WTC11 (cell line): ENCODE data around the gene ZFPL1. TPM values are rescaled to one million over a fixed set of nuclear protein-coding genes. Genes with fewer than 3 reads are reported as not detected.

Source experiments
- ATAC-seq: fragments of 200-7000 bp; cut with Tn5 transposase; 2 replicates; pipeline ENCODE4 v1.10.0; 2021; ENCODE audit warnings: mild to moderate bottlenecking, moderate library complexity
- CTCF ChIA-PET: fragments of 300-600 bp; sonication (Branson Sonifier 250); formaldehyde crosslinking; loops from one replicate; lab custom pipeline; 2021; ENCODE audit warnings: antibody characterized with exemption; lab: Charles Lee
- POLR2A ChIA-PET: fragments of 350-600 bp; sonication (Branson Sonifier 250); formaldehyde crosslinking; loops from one replicate; lab custom pipeline; 2021; ENCODE audit warnings: antibody characterized with exemption; lab: Charles Lee
- DNase-seq: peaks from one replicate; pipeline ENCODE4 v3.0.0; 2021; ENCODE audit warnings: low spot score
- H3K27ac Mint-ChIP-seq: 2 replicates; pipeline ENCODE4 v1.8.0; 2021; ENCODE audit warnings: mixed read lengths
- H3K27me3 Mint-ChIP-seq: 2 replicates; pipeline ENCODE4 v1.8.0; 2021; ENCODE audit warnings: low read depth, mild to moderate bottlenecking, moderate library complexity, mixed read lengths
- H3K36me3 Mint-ChIP-seq: 2 replicates; pipeline ENCODE4 v1.8.0; 2021; ENCODE audit warnings: mixed read lengths
- H3K4me1 Mint-ChIP-seq: 2 replicates; pipeline ENCODE4 v1.8.0; 2022; ENCODE audit warnings: mixed read lengths
- H3K4me3 Mint-ChIP-seq: 2 replicates; pipeline ENCODE4 v1.8.0; 2021; ENCODE audit warnings: mild to moderate bottlenecking, moderate library complexity, mixed read lengths
- H3K9me3 Mint-ChIP-seq: 2 replicates; pipeline ENCODE4 v1.8.0; 2021; ENCODE audit warnings: mixed read lengths
- ATF1 ChIP-seq: sonication (generic); formaldehyde crosslinking; IDR thresholded peaks from 2 replicates; pipeline ENCODE4 v1.8.1; 2023; ENCODE audit warnings: mild to moderate bottlenecking, moderate library complexity, missing genetic modification reagents
- ATF3 ChIP-seq: sonication (generic); formaldehyde crosslinking; conservative IDR thresholded peaks from 2 replicates; pipeline ENCODE4 v1.8.1; 2022; ENCODE audit warnings: mild to moderate bottlenecking, missing genetic modification reagents
- E2F1 ChIP-seq: sonication (generic); formaldehyde crosslinking; IDR thresholded peaks from 2 replicates; pipeline ENCODE4 v1.8.0; 2022; ENCODE audit warnings: mild to moderate bottlenecking, missing genetic modification reagents
- EMX1 ChIP-seq: fragments of 250-450 bp; sonication (Bioruptor Pico); IDR thresholded peaks from 2 replicates; pipeline ENCODE4 v1.8.0; 2021; ENCODE audit warnings: mild to moderate bottlenecking
- ETV6 ChIP-seq: sonication (generic); formaldehyde crosslinking; IDR thresholded peaks from 2 replicates; pipeline ENCODE4 v1.8.1; 2022; ENCODE audit warnings: mild to moderate bottlenecking, missing genetic modification reagents
- FOXK1 ChIP-seq: sonication (generic); formaldehyde crosslinking; IDR thresholded peaks from 2 replicates; pipeline ENCODE4 v1.8.0; 2022; ENCODE audit warnings: mild to moderate bottlenecking, moderate library complexity, missing genetic modification reagents
- MYBL2 ChIP-seq: sonication (generic); formaldehyde crosslinking; IDR thresholded peaks from 2 replicates; pipeline ENCODE4 v1.8.1; 2023; ENCODE audit warnings: mild to moderate bottlenecking, moderate library complexity, missing genetic modification reagents
- NR2C2 ChIP-seq: sonication (generic); formaldehyde crosslinking; IDR thresholded peaks from 2 replicates; pipeline ENCODE4 v1.8.0; 2022; ENCODE audit warnings: mild to moderate bottlenecking, missing genetic modification reagents
- SOX15 ChIP-seq: fragments of 250-450 bp; sonication (Bioruptor Pico); IDR thresholded peaks from 2 replicates; pipeline ENCODE4 v1.9.0; 2021; ENCODE audit warnings: mild to moderate bottlenecking
- SP1 ChIP-seq: sonication (generic); formaldehyde crosslinking; conservative IDR thresholded peaks from 2 replicates; pipeline ENCODE4 v1.8.1; 2022; ENCODE audit warnings: missing genetic modification reagents
- ZNF263 ChIP-seq: sonication (generic); formaldehyde crosslinking; IDR thresholded peaks from 2 replicates; pipeline ENCODE4 v1.8.1; 2022; ENCODE audit warnings: low read depth, mild to moderate bottlenecking, moderate library complexity, missing genetic modification reagents
- ZNF396 ChIP-seq: fragments of 250-450 bp; sonication (Bioruptor Pico); IDR thresholded peaks from 2 replicates; pipeline ENCODE4 v1.8.0; 2021; ENCODE audit warnings: mild to moderate bottlenecking, moderate library complexity, borderline replicate concordance
- ZNF671 ChIP-seq: fragments of 250-450 bp; sonication (Bioruptor Pico); IDR thresholded peaks from 2 replicates; pipeline ENCODE4 v1.8.0; 2021; ENCODE audit warnings: mild to moderate bottlenecking
- total RNA-seq: library from RNA; stranded (reverse); gene quantifications from 3 replicates; pipeline ENCODE4 v1.2.3, GENCODE V29; 2021
- TF ChIP-seq, protein P1 (sequence below): sonication (generic); formaldehyde crosslinking; IDR thresholded peaks from 2 replicates; pipeline ENCODE4 v1.8.0; 2023; ENCODE audit warnings: mild to moderate bottlenecking, missing genetic modification reagents
- TF ChIP-seq, protein P2 (sequence below): sonication (generic); formaldehyde crosslinking; IDR thresholded peaks from 2 replicates; pipeline ENCODE4 v1.8.1; 2023; ENCODE audit warnings: mild to moderate bottlenecking, missing genetic modification reagents
- TF ChIP-seq, protein P3 (sequence below): sonication (generic); formaldehyde crosslinking; IDR thresholded peaks from 2 replicates; pipeline ENCODE4 v1.8.1; 2023; ENCODE audit warnings: mild to moderate bottlenecking, missing genetic modification reagents
- TF ChIP-seq, protein P4 (sequence below): sonication (generic); formaldehyde crosslinking; IDR thresholded peaks from 2 replicates; pipeline ENCODE4 v1.8.1; 2023; ENCODE audit warnings: mild to moderate bottlenecking, missing genetic modification reagents, moderate library complexity
- TF ChIP-seq, protein P5 (sequence below): sonication (generic); formaldehyde crosslinking; IDR thresholded peaks from 2 replicates; pipeline ENCODE4 v1.8.1; 2022; ENCODE audit warnings: low read depth, mild to moderate bottlenecking, moderate library complexity, missing genetic modification reagents, borderline replicate concordance
- TF ChIP-seq, protein P6 (sequence below): fragments of 250-450 bp; sonication (Bioruptor Pico); IDR thresholded peaks from 2 replicates; pipeline ENCODE4 v1.9.0; 2021; ENCODE audit warnings: mild to moderate bottlenecking
- TF ChIP-seq, protein P7 (sequence below): sonication (generic); formaldehyde crosslinking; IDR thresholded peaks from 2 replicates; pipeline ENCODE4 v1.8.1; 2022; ENCODE audit warnings: mild to moderate bottlenecking, missing genetic modification reagents, moderate library complexity, borderline replicate concordance

ZFPL1 gene
- total RNA-seq, 1 experiment from 2014 or later, result 33.8 TPM

- Mint-ChIP-seq H3K4me1 (peaks cover 7% of the 10 kb centered on the region), H3K4me3 (no peak overlapping the region), H3K9me3 (no peaks in the 10 kb centered on the region), H3K27me3 (no peaks in the 10 kb centered on the region), H3K27ac (no peak overlapping the region), H3K36me3 (peaks cover 3% of the 10 kb centered on the region; the same call in 1 of the 2 replicates)
- POLR2A ChIA-PET, result no interaction called here
- CTCF ChIA-PET, result interaction anchor here (1.5 kb wide), 1 partner anchor 10 kb away, joined by 5 read pairs; the partner anchor contains the start of gene ZNHIT2
- TF ChIP-seq E2F1 (CRISPR knock-in tag) (no peak), ATF3 (CRISPR knock-in tag) (no peak), MYBL2 (no peak), ZNF671 (CRISPR knock-in tag) (no peak), SOX15 (no peak), ETV6 (CRISPR knock-in tag) (no peak), SP1 (CRISPR knock-in tag) (no peak), FOXK1 (no peak), EMX1 (CRISPR knock-in tag) (no peak), ATF1 (CRISPR knock-in tag) (no peak), ZNF396 (CRISPR knock-in tag) (no peak), ZNF263 (CRISPR knock-in tag) (no peak), NR2C2 (CRISPR knock-in tag) (no peak)
- TF ChIP-seq, protein P1, sequence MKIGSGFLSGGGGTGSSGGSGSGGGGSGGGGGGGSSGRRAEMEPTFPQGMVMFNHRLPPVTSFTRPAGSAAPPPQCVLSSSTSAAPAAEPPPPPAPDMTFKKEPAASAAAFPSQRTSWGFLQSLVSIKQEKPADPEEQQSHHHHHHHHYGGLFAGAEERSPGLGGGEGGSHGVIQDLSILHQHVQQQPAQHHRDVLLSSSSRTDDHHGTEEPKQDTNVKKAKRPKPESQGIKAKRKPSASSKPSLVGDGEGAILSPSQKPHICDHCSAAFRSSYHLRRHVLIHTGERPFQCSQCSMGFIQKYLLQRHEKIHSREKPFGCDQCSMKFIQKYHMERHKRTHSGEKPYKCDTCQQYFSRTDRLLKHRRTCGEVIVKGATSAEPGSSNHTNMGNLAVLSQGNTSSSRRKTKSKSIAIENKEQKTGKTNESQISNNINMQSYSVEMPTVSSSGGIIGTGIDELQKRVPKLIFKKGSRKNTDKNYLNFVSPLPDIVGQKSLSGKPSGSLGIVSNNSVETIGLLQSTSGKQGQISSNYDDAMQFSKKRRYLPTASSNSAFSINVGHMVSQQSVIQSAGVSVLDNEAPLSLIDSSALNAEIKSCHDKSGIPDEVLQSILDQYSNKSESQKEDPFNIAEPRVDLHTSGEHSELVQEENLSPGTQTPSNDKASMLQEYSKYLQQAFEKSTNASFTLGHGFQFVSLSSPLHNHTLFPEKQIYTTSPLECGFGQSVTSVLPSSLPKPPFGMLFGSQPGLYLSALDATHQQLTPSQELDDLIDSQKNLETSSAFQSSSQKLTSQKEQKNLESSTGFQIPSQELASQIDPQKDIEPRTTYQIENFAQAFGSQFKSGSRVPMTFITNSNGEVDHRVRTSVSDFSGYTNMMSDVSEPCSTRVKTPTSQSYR (CRISPR knock-in tag), result no peak
- TF ChIP-seq, protein P2, sequence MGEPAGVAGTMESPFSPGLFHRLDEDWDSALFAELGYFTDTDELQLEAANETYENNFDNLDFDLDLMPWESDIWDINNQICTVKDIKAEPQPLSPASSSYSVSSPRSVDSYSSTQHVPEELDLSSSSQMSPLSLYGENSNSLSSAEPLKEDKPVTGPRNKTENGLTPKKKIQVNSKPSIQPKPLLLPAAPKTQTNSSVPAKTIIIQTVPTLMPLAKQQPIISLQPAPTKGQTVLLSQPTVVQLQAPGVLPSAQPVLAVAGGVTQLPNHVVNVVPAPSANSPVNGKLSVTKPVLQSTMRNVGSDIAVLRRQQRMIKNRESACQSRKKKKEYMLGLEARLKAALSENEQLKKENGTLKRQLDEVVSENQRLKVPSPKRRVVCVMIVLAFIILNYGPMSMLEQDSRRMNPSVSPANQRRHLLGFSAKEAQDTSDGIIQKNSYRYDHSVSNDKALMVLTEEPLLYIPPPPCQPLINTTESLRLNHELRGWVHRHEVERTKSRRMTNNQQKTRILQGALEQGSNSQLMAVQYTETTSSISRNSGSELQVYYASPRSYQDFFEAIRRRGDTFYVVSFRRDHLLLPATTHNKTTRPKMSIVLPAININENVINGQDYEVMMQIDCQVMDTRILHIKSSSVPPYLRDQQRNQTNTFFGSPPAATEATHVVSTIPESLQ, result no peak
- TF ChIP-seq, protein P3, sequence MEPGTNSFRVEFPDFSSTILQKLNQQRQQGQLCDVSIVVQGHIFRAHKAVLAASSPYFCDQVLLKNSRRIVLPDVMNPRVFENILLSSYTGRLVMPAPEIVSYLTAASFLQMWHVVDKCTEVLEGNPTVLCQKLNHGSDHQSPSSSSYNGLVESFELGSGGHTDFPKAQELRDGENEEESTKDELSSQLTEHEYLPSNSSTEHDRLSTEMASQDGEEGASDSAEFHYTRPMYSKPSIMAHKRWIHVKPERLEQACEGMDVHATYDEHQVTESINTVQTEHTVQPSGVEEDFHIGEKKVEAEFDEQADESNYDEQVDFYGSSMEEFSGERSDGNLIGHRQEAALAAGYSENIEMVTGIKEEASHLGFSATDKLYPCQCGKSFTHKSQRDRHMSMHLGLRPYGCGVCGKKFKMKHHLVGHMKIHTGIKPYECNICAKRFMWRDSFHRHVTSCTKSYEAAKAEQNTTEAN, result no peak
- TF ChIP-seq, protein P4, sequence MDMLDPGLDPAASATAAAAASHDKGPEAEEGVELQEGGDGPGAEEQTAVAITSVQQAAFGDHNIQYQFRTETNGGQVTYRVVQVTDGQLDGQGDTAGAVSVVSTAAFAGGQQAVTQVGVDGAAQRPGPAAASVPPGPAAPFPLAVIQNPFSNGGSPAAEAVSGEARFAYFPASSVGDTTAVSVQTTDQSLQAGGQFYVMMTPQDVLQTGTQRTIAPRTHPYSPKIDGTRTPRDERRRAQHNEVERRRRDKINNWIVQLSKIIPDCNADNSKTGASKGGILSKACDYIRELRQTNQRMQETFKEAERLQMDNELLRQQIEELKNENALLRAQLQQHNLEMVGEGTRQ (CRISPR knock-in tag), result no peak
- TF ChIP-seq, protein P5, sequence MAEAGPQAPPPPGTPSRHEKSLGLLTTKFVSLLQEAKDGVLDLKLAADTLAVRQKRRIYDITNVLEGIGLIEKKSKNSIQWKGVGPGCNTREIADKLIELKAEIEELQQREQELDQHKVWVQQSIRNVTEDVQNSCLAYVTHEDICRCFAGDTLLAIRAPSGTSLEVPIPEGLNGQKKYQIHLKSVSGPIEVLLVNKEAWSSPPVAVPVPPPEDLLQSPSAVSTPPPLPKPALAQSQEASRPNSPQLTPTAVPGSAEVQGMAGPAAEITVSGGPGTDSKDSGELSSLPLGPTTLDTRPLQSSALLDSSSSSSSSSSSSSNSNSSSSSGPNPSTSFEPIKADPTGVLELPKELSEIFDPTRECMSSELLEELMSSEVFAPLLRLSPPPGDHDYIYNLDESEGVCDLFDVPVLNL (CRISPR knock-in tag), result no peak
- TF ChIP-seq, protein P6, sequence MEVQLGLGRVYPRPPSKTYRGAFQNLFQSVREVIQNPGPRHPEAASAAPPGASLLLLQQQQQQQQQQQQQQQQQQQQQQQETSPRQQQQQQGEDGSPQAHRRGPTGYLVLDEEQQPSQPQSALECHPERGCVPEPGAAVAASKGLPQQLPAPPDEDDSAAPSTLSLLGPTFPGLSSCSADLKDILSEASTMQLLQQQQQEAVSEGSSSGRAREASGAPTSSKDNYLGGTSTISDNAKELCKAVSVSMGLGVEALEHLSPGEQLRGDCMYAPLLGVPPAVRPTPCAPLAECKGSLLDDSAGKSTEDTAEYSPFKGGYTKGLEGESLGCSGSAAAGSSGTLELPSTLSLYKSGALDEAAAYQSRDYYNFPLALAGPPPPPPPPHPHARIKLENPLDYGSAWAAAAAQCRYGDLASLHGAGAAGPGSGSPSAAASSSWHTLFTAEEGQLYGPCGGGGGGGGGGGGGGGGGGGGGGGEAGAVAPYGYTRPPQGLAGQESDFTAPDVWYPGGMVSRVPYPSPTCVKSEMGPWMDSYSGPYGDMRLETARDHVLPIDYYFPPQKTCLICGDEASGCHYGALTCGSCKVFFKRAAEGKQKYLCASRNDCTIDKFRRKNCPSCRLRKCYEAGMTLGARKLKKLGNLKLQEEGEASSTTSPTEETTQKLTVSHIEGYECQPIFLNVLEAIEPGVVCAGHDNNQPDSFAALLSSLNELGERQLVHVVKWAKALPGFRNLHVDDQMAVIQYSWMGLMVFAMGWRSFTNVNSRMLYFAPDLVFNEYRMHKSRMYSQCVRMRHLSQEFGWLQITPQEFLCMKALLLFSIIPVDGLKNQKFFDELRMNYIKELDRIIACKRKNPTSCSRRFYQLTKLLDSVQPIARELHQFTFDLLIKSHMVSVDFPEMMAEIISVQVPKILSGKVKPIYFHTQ (CRISPR knock-in tag), result no peak
- TF ChIP-seq, protein P7, sequence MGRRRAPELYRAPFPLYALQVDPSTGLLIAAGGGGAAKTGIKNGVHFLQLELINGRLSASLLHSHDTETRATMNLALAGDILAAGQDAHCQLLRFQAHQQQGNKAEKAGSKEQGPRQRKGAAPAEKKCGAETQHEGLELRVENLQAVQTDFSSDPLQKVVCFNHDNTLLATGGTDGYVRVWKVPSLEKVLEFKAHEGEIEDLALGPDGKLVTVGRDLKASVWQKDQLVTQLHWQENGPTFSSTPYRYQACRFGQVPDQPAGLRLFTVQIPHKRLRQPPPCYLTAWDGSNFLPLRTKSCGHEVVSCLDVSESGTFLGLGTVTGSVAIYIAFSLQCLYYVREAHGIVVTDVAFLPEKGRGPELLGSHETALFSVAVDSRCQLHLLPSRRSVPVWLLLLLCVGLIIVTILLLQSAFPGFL, result no peak
- no peak for DNase-seq
- ATAC-seq, result no peak
Measured at GRCh38 chr11:65107078-65107477, 23.1 kb downstream of the ZFPL1 start.
